Measurements from ENCODE around the gene UBXN10.

DNA sequence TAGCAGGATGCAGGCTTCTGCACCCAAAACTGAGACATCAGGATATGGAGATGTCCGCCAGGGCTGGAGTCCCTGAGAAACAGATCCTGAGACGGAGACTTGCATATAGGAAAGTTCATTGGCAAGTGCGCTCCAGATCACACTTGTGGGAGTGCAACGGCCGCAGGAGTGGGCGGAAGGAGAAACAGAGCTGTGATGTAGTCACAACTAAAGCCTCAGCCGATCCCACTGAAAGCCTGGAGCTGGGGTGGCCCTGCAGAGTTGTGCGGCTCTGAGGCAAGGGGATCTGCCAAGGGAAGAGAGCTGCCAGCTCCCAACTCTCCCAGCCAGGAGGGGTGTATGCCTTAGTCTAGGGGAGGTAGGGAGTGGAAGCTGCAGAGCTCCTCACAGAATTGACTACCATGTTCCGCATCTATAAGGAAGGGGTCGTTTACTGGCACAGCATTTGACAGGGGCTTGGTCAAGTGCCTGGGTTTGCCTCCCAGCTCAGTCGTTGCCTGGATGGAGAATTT, 42.5 kb downstream of the UBXN10 start:
- TF ChIP-seq, protein P1, sequence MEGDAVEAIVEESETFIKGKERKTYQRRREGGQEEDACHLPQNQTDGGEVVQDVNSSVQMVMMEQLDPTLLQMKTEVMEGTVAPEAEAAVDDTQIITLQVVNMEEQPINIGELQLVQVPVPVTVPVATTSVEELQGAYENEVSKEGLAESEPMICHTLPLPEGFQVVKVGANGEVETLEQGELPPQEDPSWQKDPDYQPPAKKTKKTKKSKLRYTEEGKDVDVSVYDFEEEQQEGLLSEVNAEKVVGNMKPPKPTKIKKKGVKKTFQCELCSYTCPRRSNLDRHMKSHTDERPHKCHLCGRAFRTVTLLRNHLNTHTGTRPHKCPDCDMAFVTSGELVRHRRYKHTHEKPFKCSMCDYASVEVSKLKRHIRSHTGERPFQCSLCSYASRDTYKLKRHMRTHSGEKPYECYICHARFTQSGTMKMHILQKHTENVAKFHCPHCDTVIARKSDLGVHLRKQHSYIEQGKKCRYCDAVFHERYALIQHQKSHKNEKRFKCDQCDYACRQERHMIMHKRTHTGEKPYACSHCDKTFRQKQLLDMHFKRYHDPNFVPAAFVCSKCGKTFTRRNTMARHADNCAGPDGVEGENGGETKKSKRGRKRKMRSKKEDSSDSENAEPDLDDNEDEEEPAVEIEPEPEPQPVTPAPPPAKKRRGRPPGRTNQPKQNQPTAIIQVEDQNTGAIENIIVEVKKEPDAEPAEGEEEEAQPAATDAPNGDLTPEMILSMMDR (IDR thresholded peaks at IDR 0.05 in 4 of 5, conservative IDR thresholded peaks at IDR 0.05 in 1 of 5), result no peak
- TF ChIP-seq POLR2A (IDR thresholded peaks at IDR 0.05), result no peak
